ENCODE data around the gene NCSTN.

DNA sequence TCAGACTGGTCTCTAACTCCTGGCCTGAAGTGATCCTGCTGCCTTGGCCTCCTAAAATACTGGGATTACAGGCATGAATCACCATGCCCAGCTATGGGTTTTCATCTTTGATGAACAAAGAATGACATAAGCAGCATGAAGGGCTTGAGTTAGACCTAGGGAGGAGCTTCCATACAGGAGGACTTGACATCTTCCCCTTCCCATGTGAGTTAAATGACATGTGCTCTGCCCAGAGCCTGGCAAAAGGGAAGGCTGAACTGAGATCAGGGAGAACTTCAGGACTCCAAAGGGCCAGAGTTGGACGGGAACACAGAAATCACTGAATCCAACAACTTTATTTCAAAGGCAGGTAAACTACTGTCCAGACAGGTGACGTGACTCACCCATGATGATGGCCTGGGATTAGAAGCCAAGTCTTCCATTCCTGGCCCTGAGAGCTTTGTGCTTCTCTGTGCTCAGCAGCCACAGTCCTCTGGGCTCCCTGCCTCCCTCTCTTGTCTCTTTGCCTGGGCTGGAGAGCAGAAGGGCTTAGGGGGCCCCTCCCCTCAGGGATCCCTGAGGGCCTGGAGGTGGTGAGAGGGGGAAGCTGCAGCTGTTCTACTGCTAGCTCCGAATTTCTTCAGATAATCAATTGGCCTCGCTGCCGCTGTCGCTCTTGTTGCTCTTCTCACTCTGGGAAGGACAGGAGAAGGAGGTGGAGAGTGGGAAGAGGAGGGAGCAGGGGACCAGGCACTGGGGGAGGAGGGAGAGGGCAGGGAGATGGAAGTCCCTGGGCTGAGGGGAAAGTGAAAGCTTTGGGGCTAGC is 31.3 kb downstream of the NCSTN start:
- TF ChIP-seq, protein P1, sequence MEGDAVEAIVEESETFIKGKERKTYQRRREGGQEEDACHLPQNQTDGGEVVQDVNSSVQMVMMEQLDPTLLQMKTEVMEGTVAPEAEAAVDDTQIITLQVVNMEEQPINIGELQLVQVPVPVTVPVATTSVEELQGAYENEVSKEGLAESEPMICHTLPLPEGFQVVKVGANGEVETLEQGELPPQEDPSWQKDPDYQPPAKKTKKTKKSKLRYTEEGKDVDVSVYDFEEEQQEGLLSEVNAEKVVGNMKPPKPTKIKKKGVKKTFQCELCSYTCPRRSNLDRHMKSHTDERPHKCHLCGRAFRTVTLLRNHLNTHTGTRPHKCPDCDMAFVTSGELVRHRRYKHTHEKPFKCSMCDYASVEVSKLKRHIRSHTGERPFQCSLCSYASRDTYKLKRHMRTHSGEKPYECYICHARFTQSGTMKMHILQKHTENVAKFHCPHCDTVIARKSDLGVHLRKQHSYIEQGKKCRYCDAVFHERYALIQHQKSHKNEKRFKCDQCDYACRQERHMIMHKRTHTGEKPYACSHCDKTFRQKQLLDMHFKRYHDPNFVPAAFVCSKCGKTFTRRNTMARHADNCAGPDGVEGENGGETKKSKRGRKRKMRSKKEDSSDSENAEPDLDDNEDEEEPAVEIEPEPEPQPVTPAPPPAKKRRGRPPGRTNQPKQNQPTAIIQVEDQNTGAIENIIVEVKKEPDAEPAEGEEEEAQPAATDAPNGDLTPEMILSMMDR (IDR thresholded peaks at IDR 0.05 in 2 of 3, conservative IDR thresholded peaks at IDR 0.05 in 1 of 3; ENCODE audit: control insufficient read depth in 2 of 3, extremely low read depth in 1 of 3, insufficient read depth in 1 of 3, low read depth in 3 of 3, low read length in 3 of 3), result no peak
- TF ChIP-seq YY1 (IDR thresholded peaks at IDR 0.05; ENCODE audit: low read depth, low read length), result no peak
- TF ChIP-seq, protein P2, sequence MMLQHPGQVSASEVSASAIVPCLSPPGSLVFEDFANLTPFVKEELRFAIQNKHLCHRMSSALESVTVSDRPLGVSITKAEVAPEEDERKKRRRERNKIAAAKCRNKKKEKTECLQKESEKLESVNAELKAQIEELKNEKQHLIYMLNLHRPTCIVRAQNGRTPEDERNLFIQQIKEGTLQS (IDR thresholded peaks at IDR 0.05; ENCODE audit: borderline replicate concordance, extremely low read depth, low read depth, low read length), result no peak
- no peak for TF ChIP-seq MYC (IDR thresholded peaks at IDR 0.05; ENCODE audit: insufficient read depth, insufficient read length, insufficient replicate concordance, low read length, severe bottlenecking)
- TF ChIP-seq BHLHE40 (IDR thresholded peaks at IDR 0.05; ENCODE audit: borderline replicate concordance in 1 of 2, low read depth in 2 of 2, low read length in 1 of 2), result no peak
- TF ChIP-seq POLR2A (IDR thresholded peaks at IDR 0.05; ENCODE audit: low read depth, low read length), result no peak
- TF ChIP-seq BCL11A (IDR thresholded peaks at IDR 0.05; ENCODE audit: low read depth, low read length), result no peak
- no peak for TF ChIP-seq RCOR1 (conservative IDR thresholded peaks at IDR 0.05; ENCODE audit: low read depth, low read length)
- TF ChIP-seq EP300 (IDR thresholded peaks at IDR 0.05; ENCODE audit: borderline replicate concordance in 1 of 2, control insufficient read depth in 1 of 2, low read depth in 2 of 2, low read length in 2 of 2), result no peak
- TF ChIP-seq, protein P3, sequence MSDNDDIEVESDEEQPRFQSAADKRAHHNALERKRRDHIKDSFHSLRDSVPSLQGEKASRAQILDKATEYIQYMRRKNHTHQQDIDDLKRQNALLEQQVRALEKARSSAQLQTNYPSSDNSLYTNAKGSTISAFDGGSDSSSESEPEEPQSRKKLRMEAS (IDR thresholded peaks at IDR 0.05; ENCODE audit: low read depth, low read length), result no peak
- TF ChIP-seq, protein P4, sequence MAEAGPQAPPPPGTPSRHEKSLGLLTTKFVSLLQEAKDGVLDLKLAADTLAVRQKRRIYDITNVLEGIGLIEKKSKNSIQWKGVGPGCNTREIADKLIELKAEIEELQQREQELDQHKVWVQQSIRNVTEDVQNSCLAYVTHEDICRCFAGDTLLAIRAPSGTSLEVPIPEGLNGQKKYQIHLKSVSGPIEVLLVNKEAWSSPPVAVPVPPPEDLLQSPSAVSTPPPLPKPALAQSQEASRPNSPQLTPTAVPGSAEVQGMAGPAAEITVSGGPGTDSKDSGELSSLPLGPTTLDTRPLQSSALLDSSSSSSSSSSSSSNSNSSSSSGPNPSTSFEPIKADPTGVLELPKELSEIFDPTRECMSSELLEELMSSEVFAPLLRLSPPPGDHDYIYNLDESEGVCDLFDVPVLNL (IDR thresholded peaks at IDR 0.05; ENCODE audit: low read depth, low read length), result no peak
- no peak for TF ChIP-seq GATAD2B (conservative IDR thresholded peaks at IDR 0.05; ENCODE audit: low read depth)

Measured in GM12878 (cell line).